ENCODE results near the gene PRRT1. TPM values are rescaled to one million over a fixed set of nuclear protein-coding genes. Genes with fewer than 3 reads are reported as not detected.
A peak's percentile ranks its signal among the peaks of the same experiment; 100 is the strongest.

The PRRT1 gene
- total RNA-seq, 1 donor from 2014 or later = 1.3 TPM

GRCh38 chr6:32177183-32177787 is 25.5 kb upstream of the PRRT1 start:
- Mint-ChIP-seq H3K27me3 (ENCODE audit: low read depth) (no peaks in the 10 kb centered on the region), H3K4me3 (ENCODE audit: unreplicated experiment) (peak overlapping the region; percentile 81), H3K27ac (ENCODE audit: unreplicated experiment) (peak overlapping the region; percentile 94), H3K36me3 (ENCODE audit: low read depth) (peaks cover 7% of the 10 kb centered on the region), H3K9me3 (ENCODE audit: low read depth) (no peaks in the 10 kb centered on the region), H3K4me1 (ENCODE audit: low read depth) (peaks cover 66% of the 10 kb centered on the region)
- TF ChIP-seq, protein P1, sequence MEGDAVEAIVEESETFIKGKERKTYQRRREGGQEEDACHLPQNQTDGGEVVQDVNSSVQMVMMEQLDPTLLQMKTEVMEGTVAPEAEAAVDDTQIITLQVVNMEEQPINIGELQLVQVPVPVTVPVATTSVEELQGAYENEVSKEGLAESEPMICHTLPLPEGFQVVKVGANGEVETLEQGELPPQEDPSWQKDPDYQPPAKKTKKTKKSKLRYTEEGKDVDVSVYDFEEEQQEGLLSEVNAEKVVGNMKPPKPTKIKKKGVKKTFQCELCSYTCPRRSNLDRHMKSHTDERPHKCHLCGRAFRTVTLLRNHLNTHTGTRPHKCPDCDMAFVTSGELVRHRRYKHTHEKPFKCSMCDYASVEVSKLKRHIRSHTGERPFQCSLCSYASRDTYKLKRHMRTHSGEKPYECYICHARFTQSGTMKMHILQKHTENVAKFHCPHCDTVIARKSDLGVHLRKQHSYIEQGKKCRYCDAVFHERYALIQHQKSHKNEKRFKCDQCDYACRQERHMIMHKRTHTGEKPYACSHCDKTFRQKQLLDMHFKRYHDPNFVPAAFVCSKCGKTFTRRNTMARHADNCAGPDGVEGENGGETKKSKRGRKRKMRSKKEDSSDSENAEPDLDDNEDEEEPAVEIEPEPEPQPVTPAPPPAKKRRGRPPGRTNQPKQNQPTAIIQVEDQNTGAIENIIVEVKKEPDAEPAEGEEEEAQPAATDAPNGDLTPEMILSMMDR (IDR thresholded peaks at IDR 0.05) = no peak
- DNase-seq (ENCODE audit: low spot score) = peak; percentile 44

- Mint-ChIP-seq H3K4me3 (ENCODE audit: unreplicated experiment) (peak overlapping the region; percentile 81), H3K9me3 (ENCODE audit: low read depth) (no peaks in the 10 kb centered on the region), H3K4me1 (ENCODE audit: low read depth) (peaks cover 66% of the 10 kb centered on the region), H3K27me3 (ENCODE audit: low read depth) (no peaks in the 10 kb centered on the region), H3K36me3 (ENCODE audit: low read depth) (peaks cover 7% of the 10 kb centered on the region), H3K27ac (ENCODE audit: unreplicated experiment) (peak overlapping the region; percentile 94)
- DNase-seq (ENCODE audit: low spot score) = peak; percentile 5
- TF ChIP-seq, protein P1 (IDR thresholded peaks at IDR 0.05) = no peak
Measured at GRCh38 chr6:32176476-32177182, 24.9 kb upstream of the PRRT1 start.

DNA sequence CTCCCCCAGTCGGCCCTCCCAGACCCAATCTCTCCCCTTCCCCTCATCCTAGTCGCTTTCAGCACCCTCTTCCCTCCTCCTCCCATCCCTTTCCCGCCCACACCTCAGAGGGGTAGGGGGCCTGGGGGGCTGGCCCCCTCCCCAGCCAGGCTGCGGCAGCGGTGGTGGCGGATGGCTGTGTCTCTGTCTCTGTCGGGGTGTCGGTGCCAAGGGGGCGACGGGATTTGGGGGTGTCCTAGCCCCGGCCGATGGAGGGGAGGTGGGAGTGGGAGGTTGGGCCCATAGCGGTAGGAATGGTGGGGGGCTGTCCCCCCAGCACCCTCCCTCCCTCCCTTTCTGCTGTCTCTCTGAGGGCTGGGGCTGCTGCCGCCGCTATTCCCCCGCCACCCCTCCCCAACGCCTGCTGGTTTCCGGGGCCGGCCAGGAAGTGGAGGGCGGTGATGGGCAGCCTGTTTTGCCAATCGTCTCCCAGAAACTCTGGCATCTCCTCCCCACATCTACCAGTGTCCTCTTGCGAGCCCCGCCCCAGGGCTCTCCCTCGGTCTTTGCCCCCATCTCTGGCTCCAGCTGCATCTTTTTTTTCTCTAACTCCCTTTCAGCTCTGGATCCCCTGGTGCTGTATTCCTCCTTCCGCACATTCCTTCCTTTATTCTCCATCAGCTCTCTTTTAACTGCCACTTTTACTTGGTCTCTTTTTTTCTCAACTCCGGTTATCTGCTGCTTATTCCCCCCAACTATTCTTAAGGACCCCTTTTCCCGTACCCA is 24.2 kb upstream of the PRRT1 start, which contains the start of gene AGPAT1:
Gene AGPAT1, minus strand, starts transcription at position 374 of the 765 bp plus-strand sequence. CDS start 4,588 bp downstream, outside the sequence.
- Mint-ChIP-seq H3K4me3 (ENCODE audit: unreplicated experiment) (peak within 1 kb of the TSS; percentile 81), H3K4me1 (ENCODE audit: low read depth) (peaks cover 66% of the 10 kb centered on the region), H3K27ac (ENCODE audit: unreplicated experiment) (peak within 1 kb of the TSS; percentile 94), H3K27me3 (ENCODE audit: low read depth) (no peaks in the 10 kb centered on the region), H3K9me3 (ENCODE audit: low read depth) (no peaks in the 10 kb centered on the region), H3K36me3 (ENCODE audit: low read depth) (peaks cover 11% of the 10 kb centered on the region)
- TF ChIP-seq, protein P1 (IDR thresholded peaks at IDR 0.05) = no peak
- peak; percentile 99 for DNase-seq (ENCODE audit: low spot score)

GRCh38 chr6:32175322-32175710 is 23.6 kb upstream of the PRRT1 start:
- Mint-ChIP-seq H3K27ac (ENCODE audit: unreplicated experiment) (peak overlapping the region; percentile 77), H3K4me1 (ENCODE audit: low read depth) (peaks cover 63% of the 10 kb centered on the region), H3K4me3 (ENCODE audit: unreplicated experiment) (peak overlapping the region; percentile 81), H3K36me3 (ENCODE audit: low read depth) (peaks cover 8% of the 10 kb centered on the region), H3K9me3 (ENCODE audit: low read depth) (no peaks in the 10 kb centered on the region), H3K27me3 (ENCODE audit: low read depth) (no peaks in the 10 kb centered on the region)
- TF ChIP-seq, protein P1 (IDR thresholded peaks at IDR 0.05) = no peak
- DNase-seq (ENCODE audit: low spot score) = peak; percentile 57

DNA sequence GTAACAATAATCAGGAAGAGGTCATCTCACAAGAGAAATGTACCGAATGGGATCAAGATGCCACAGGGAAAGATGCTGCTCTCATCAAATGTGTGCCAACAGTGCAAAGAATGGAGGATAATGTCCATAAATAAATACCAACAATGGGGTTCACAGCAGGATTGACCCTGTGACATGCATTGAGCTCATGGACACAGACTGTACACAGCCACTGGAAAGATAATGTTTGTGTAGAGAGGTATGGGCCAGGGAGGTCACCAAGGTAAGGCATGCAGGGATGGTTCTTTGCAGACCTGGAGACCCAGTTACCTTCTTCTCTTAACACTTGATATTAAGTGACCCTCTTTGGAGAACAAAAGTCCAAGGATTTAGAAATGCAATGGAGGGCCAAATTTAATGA is 22.7 kb upstream of the PRRT1 start:
- H3K9me3 Mint-ChIP-seq (ENCODE audit: low read depth) = no peaks in the 10 kb centered on the region
- H3K4me1 Mint-ChIP-seq (ENCODE audit: low read depth) = peaks cover 54% of the 10 kb centered on the region
- H3K36me3 Mint-ChIP-seq (ENCODE audit: low read depth) = peaks cover 13% of the 10 kb centered on the region
- peak overlapping the region; percentile 81 for H3K4me3 Mint-ChIP-seq (ENCODE audit: unreplicated experiment)
- no peak for DNase-seq (ENCODE audit: low spot score)
- no peaks in the 10 kb centered on the region for H3K27me3 Mint-ChIP-seq (ENCODE audit: low read depth)
- H3K27ac Mint-ChIP-seq (ENCODE audit: unreplicated experiment) = no peak overlapping the region
- TF ChIP-seq, protein P1 (IDR thresholded peaks at IDR 0.05) = no peak

All from chondrocyte (in vitro differentiated cells).